Measurements from ENCODE around the gene CIZ1.

The CIZ1 gene

DNA sequence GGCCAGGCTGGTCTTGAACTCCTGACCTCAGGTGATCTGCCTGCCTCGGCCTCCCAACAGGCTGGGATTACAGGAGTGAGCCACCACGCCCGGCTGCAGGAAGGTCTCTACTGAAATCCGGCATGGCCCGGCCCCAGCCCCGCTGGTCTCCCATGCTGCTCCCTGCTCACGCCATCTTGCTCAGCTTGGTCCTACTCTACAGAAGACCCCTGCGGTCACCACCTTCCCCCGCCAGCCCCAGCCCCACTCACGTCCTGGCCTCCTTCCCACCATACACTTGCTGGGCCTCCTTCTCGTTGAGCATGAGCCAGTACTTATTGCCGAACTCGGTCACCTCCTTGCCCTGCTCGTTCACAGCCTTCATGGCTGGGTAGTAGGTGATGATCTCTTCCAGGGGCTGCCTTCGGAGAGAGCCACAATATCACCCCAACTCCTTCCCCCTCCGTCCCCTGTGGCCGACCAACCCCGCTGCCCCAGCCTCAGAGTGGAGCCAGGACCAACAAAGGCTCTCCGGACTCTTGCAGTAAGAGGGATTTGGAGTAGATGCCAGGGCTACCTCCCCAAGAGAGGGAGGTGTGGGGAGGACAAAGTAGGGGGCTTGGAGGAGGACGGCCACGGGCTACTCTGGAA lies 67.8 kb downstream of the CIZ1 start:
- DNase-seq = no peak

DNA sequence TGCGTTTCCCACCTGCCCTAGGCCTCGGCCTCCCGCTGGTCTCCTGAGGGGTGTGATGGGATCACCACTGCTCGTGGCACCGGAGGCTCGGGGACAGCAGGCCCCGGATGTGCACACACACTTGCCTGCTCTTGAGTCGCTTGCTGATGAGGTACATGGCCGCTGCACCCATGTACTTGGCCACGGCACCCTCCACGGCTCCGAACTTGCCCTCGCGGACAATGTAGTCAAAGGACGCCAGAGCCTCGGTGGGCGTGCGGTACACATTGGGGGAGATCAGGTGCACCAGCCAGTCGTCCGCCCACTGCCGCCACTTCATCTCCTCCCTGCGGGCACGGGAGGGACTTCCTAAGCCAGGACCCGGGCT lies 68.6 kb downstream of the CIZ1 start:
- no peak for DNase-seq

DNA sequence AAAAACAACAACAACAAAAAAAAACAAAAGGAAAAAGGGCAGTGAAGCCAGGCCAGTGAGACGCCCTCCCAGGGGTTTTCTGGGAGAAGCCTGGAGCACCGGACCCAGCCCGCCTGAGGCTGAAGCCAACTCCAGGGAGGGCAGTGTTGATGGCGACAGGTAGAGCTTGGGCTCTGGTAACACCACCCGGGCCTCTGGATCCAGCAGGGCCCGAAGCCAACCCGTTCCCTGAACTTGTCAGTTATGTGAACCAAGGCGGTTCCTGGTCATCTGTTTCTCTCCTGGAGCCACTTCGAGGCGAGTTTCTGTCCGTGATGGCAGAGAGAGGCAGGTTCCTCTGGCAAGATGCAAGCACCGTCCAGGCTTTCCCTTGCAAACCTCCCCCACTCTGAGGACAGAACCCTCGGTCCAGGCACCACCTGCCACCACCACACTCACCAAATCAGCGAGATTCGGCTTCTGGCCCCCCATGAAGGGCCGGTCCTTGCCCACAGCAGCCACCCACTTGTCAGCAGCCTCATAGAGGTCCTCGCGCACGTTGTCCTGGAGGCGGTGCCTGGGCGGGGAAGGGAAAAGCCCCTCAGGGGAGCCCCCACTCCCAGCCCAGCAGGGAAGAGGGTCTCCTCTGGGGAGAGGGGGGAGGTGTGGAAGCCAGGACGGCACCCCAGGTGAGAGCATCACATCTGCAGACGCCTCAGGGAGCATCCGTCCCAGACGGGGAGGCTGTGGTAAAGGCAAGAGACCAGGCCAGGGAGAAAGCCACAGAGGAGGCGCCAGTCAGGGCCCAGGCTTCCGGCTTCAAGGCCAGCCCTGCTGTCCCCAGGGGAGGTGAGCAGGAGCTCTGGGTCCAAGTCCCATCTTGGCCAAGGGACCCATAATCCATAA lies 69.2 kb downstream of the CIZ1 start:
- DNase-seq = no peak

DNA sequence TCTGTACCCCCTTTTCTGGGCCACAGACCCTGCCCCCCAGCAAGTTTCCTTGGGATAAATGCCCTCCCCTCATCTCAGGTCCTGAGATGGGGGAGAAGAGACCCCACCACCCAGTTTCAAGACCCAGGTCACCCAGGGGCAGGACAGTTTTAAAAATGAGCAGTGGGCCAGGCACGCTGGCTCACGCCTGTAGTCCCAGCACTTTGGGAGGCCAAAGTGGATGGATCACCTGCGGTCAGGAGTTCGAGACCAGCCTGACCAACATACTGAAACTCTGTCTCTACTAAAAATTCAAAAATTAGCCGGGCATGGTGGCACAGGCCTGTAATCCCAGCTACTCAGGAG lies 69.9 kb downstream of the CIZ1 start:
- DNase-seq = no peak

DNA sequence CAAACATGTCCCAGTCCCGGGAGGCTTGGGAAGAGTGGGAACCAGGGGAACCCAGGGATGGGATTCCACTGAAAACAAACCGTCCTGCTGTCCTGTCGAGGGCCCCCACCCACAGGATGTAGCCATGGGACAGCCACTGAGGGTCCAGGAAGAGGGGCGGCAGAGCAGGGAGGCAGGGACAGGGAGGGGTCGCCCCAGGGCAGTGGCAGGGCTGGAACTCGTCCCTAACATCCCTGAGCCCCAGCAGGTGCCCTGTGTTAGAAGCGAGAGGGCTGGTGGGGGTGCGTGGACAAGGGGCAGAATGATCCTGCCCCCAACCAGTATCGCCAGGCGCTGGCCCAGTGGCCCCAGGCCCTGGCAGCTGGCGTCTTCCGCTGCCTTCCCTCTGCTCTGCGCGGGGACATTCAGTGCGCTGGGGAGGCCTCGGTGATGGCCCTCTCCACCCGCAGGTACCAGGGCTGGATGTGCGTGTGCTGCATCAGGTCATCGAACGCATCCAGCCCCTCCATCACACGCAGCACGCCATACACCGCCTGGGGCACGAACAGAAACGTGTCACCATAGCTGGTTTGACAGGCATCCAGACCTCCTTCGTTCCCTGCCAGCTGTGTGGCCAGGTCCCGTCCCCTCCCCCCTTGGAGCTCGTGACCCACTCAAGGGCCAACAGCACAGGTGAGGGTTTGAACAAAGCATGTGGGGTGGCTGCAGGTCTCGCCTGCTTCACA lies 70.5 kb downstream of the CIZ1 start:
- no peak for DNase-seq

DNA sequence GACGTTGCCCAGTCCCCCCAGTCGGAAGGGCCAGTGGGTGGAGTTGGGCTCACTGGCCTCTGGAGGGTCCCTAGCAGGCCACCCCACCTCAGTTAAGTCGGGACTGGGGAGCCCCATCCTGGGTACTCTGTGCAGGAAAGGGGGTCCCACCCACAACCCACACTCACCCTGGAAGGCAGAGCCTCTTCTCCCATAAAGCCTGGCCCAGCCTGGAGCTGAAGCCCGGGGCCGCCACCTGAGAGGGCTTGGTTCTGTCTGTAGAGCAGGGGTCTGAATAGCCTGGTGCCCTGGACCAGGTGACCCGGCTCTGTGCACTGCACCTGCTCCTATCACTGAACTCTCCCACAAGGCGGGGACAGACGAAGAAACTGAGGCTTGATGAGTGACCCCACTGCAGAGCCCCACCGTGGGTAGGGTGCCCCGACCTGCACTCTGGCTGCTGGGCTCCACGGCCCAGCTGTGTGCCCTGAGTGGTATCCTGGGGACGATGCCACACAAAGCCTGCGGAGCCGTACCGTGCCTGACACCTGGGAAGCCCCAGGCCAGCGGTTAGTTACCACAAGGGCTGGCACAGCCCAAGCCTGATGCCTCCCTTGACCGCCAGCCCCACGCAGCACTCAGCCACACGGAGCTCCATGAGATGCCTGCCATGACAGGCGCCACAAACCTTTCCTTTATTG lies 71.2 kb downstream of the CIZ1 start:
- DNase-seq = no peak

DNA sequence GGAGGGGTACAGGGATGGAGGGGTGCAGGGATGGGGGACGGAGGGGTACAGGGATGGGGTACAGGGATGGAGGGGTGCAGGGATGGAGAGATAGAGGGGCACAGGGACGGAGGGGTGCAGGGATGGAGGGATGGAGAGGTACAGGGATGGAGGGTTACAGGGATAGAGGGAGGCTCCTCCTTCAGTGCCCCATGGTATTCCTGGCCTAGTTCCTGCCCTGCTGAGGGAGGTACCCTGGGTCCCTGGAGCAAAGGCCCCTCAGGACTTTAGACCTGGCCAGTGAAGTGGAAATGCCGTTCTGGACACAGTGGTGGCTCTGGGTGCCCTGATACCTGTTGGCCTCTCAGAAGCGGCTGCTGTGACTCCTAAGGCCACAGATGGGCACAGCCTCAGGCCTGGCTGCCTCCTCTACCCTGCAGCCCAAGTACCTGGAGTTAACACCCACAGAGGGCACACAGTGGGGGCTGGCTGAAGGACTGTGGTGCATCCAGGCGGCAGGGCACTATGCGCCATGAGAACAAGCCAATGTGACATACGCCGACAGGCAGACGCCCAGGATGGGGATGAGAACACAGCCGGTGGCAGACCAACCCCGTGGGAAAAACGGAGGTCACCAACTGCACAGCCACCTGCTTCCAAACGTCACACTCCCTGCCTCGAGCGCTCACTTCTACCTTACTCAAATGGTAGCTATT lies 72.3 kb downstream of the CIZ1 start:
- DNase-seq = no peak

DNA sequence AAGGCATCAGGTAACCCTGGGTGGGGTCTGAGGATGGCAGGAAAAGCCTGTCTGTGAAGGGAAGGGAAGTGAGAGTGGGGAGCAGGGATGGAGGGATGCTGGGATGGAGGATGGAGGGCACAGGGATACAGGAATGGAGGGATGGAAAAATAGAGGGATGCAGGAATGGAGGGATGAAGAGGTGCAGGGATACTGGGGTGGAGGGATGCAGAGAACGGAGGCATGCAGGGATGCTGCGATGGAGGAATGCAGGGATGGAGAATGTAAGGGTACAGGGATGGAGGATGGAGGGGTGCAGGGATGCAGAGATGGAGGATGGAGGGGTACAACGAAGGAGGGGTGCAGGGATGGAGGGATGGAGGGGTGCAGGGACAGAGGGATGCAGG lies 72.9 kb downstream of the CIZ1 start:
- no peak for DNase-seq

DNA sequence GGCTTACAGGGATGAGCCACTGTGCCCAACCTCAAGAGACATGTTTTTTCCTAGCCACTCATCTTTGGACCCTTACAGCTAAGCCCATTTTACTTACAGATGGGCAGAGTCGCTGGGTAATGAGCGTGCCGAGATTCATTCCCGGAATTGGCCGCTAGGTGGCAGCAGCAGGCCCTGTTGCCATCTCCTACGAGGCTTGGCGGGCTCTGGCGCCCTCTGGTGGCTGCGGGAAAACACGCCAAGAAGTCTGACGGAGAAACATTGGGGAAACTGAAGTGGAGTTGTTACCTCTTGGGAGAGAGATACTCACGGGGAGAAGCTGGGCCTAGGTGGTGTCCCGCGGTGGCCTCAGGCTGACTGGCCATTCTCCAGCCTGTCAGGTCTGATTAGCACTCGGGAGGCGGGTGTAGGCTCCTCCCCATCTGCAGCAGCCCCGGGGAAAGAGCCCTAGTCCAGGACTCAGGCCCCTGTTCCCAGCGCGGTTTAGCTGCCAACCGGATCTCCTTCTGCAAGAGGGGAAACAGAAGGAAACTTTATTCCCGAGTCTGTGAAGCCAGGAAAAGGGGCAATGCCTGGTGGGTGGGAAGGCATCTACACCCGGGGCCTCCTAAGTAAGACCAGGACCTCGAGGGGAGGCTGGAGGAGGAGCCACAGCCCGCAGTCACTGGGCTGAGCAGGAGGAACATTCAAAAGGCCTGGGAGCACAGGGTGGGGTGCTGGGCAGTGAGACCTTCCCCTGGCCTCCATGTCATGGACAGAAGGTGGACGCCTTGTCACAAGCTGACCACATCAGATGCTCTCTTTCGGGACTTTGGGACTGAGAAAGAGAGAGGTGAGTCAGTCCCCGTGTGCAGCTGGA lies 73.5 kb downstream of the CIZ1 start:
- peak; percentile 99 for DNase-seq

DNA sequence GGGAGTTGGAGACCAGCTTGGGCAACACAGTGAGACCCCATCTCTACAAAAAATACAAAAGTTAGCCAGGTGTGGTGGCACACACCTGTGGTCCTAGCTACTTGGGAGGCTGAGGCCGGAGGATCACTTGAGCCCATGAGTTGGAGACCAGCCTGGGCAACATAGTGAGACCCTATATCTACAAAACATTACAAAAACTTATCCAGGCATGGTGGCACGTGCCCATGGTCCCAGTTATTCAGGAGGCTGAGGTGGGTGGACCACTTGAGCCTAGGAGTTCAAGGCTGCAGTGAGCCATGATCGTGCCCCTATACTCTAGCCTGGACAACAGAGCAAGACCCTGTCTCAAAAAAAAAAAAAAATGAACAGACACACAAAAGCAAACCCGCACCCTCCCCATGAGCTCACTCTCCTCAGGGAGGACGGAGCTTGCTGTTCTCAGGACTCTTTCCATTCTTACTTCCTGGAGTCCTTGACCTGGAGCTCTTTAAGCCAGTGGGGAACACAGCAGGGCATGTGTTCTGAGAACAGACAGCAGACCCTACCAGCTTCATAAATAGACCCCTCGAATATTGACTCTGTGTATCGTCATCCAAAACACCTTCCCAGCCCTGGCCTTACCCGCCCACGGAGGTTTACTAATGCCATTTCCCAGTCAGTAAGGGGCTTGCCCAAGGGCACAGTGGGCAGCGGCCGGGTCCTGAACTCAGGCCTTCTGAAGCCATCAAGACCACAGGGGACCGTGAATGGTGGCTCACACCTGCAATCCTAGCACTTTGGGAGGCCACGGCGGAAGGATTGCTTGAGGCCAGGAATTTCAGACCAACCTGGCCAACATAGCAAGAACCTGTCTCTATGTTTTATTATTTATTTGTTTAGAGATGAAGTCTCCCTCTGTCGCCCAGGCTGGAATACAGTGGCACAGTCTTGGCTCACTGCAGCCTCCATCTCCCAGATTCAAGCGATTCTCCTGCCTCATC lies 75.0 kb downstream of the CIZ1 start:
- no peak for DNase-seq

Data from activated CD4-positive, alpha-beta T cell treated with anti-CD3 and anti-CD28 coated beads, Interleukin-2, amount 50 U/mL, for 1 hour (primary cell).